ENCODE data around the gene FOXP1. TPM values are rescaled to one million over a fixed set of nuclear protein-coding genes. Genes with fewer than 3 reads are reported as not detected.

The FOXP1 gene
- total and polyA plus RNA-seq, 2 of the 13 experiments (the other 11 are each of a cell fraction or from before 2014, with no cell fraction given): 40.4 to 59.0 TPM

DNA sequence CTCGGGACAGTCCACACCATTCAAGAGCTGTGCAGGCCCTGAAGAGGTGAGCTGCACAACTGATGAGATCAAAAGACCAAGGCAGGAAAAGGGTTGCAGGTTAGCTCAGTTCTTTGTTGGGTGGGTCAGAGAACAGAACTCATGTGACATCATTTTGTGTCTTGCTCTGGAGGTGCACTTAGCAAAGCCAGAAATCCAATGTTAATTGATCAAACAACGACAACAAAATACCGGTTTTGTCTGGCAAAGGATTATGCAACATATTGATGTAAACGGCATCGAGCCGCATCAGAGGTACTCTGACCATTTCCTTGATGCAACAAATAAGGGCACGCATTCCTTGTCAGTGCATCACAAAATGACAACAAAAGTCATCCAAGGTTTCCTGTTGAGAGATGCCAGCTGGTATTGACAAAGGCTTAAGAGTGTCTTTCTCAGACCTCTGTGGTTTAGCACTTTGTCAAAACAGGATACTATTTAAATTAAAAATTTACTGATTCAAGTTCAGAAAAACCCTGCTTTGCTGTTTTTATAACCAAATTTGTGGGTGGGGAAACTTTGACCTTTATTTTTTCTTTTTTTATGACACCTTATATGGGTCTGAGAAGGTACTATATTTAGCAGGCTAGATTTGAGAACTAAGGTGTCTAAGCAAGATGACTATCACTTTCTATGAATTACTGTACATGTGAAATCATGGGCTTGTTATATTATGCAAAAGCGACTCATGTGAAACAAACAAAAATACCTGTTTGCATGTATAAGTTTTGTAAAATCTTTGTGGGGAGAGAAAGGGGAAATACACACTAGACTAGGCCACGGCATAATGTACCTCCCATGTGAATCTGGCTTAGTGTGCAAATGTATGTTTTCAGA, 496.1 kb downstream of the FOXP1 start (continued):
- TF ChIP-seq, protein P1, sequence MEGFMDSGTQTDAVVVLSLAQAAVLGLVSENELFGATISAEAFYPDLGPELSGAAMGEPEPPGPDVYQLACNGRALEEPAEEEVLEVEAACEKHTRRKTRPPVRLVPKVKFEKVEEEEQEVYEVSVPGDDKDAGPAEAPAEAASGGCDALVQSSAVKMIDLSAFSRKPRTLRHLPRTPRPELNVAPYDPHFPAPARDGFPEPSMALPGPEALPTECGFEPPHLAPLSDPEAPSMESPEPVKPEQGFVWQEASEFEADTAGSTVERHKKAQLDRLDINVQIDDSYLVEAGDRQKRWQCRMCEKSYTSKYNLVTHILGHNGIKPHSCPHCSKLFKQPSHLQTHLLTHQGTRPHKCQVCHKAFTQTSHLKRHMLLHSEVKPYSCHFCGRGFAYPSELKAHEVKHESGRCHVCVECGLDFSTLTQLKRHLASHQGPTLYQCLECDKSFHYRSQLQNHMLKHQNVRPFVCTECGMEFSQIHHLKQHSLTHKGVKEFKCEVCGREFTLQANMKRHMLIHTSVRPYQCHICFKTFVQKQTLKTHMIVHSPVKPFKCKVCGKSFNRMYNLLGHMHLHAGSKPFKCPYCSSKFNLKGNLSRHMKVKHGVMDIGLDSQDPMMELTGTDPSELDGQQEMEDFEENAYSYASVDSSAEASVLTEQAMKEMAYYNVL (CRISPR knock-in tag; IDR thresholded peaks at IDR 0.05; ENCODE audit: borderline replicate concordance): no peak
- TF ChIP-seq SOX5 (CRISPR knock-in tag; IDR thresholded peaks at IDR 0.05; ENCODE audit: borderline replicate concordance) (peak; percentile 82; the same call in 1 of the 2 replicates), ZMYM4 (CRISPR knock-in tag; IDR thresholded peaks at IDR 0.05) (no peak), ZNF12 (CRISPR knock-in tag; IDR thresholded peaks at IDR 0.05) (no peak; the same call in 1 of the 2 replicates), ZMYM3 (CRISPR knock-in tag; IDR thresholded peaks at IDR 0.05) (peak; percentile 52; the same call in 1 of the 2 replicates), ZNF589 (CRISPR knock-in tag; conservative IDR thresholded peaks at IDR 0.05) (no peak), CREM (IDR thresholded peaks at IDR 0.05) (peak; percentile 71), CREM (CRISPR knock-in tag; IDR thresholded peaks at IDR 0.05) (no peak), KDM4B (CRISPR knock-in tag; IDR thresholded peaks at IDR 0.05) (no peak), XRCC5 (optimal IDR thresholded peaks at IDR 0.05; ENCODE audit: low read length) (peak; percentile 24), FOXA1 (IDR thresholded peaks at IDR 0.05) (no peak), FOXA1 (CRISPR knock-in tag; IDR thresholded peaks at IDR 0.05) (peak; percentile 58), HOXA3 (CRISPR knock-in tag; IDR thresholded peaks at IDR 0.05) (peak; percentile 43; the same call in 1 of the 2 replicates), ZMYM2 (CRISPR knock-in tag; IDR thresholded peaks at IDR 0.05) (peak; percentile 61; the same call in 1 of the 2 replicates), FOXO1 (CRISPR knock-in tag; IDR thresholded peaks at IDR 0.05) (peak; percentile 60; the same call in 1 of the 2 replicates), TAF1 (CRISPR knock-in tag; IDR thresholded peaks at IDR 0.05) (no peak), ZNF552 (CRISPR knock-in tag; IDR thresholded peaks at IDR 0.05; ENCODE audit: borderline replicate concordance) (no peak), ZNF367 (CRISPR knock-in tag; IDR thresholded peaks at IDR 0.05; ENCODE audit: borderline replicate concordance) (no peak), SP4 (CRISPR knock-in tag; IDR thresholded peaks at IDR 0.05) (no peak), NR2F6 (IDR thresholded peaks at IDR 0.05) (peak; percentile 40), NR2F6 (CRISPR knock-in tag; IDR thresholded peaks at IDR 0.05) (0 out of 2 replicates have a peak, but pooled peaks have one; percentile 47), SKI (IDR thresholded peaks at IDR 0.05; ENCODE audit: partially characterized antibody) (peak; percentile 48), ATF7 (IDR thresholded peaks at IDR 0.05) (peak; percentile 34; the same call in 1 of the 2 replicates), ATF7 (CRISPR knock-in tag; IDR thresholded peaks at IDR 0.05) (no peak), ZNF605 (CRISPR knock-in tag; IDR thresholded peaks at IDR 0.05) (0 out of 2 replicates have a peak, but pooled peaks have one; percentile 39), PPARG (CRISPR knock-in tag; conservative IDR thresholded peaks at IDR 0.05) (peak; percentile 58)
- TF ChIP-seq, protein P2, sequence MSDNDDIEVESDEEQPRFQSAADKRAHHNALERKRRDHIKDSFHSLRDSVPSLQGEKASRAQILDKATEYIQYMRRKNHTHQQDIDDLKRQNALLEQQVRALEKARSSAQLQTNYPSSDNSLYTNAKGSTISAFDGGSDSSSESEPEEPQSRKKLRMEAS (IDR thresholded peaks at IDR 0.05): 0 out of 2 replicates have a peak, but pooled peaks have one; percentile 12
- TF ChIP-seq, protein P3, sequence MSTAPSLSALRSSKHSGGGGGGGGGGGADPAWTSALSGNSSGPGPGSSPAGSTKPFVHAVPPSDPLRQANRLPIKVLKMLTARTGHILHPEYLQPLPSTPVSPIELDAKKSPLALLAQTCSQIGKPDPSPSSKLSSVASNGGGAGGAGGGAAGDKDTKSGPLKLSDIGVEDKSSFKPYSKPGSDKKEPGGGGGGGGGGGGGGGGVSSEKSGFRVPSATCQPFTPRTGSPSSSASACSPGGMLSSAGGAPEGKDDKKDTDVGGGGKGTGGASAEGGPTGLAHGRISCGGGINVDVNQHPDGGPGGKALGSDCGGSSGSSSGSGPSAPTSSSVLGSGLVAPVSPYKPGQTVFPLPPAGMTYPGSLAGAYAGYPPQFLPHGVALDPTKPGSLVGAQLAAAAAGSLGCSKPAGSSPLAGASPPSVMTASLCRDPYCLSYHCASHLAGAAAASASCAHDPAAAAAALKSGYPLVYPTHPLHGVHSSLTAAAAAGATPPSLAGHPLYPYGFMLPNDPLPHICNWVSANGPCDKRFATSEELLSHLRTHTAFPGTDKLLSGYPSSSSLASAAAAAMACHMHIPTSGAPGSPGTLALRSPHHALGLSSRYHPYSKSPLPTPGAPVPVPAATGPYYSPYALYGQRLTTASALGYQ (CRISPR knock-in tag; IDR thresholded peaks at IDR 0.05): peak; percentile 43; the same call in 1 of the 2 replicates
- TF ChIP-seq, protein P4, sequence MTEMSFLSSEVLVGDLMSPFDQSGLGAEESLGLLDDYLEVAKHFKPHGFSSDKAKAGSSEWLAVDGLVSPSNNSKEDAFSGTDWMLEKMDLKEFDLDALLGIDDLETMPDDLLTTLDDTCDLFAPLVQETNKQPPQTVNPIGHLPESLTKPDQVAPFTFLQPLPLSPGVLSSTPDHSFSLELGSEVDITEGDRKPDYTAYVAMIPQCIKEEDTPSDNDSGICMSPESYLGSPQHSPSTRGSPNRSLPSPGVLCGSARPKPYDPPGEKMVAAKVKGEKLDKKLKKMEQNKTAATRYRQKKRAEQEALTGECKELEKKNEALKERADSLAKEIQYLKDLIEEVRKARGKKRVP (CRISPR knock-in tag; IDR thresholded peaks at IDR 0.05): peak in 1 of 2 experiments; percentile 88; a peak in 2 of 4 replicates
